Kidney (tissue), 14 donors: ENCODE measurements around the gene ALKAL2. TPM values are rescaled to one million over a fixed set of nuclear protein-coding genes. Genes with fewer than 3 reads are reported as not detected.

Source experiments
- DNase-seq, 5 donors: peaks; one replicate each; pipeline ENCODE4 v3.0.0-alpha.2; 2013 to 2020
- FAIRE-seq: peaks from 2 replicates; lab custom pipeline; 2012; peaks lifted over from hg19 to GRCh38; lab: Jason Lieb, UNC
- H3K27ac ChIP-seq, 2 donors: one replicate each; pipeline ENCODE4 v1.7.0; 2013; ENCODE audit warnings: low read depth in 2 of 2, low read length in 2 of 2, inconsistent platforms in 1 of 2
- H3K27me3 ChIP-seq: one replicate; pipeline ENCODE4 v1.7.1; 2013; ENCODE audit warnings: low read length, inconsistent platforms; ENCODE audit not compliant: control insufficient read depth, insufficient read depth
- H3K36me3 ChIP-seq, 3 donors: one replicate each; pipeline versions ENCODE4 v1.7.0 to v1.7.1; 2013; ENCODE audit warnings: low read length in 3 of 3, control low read depth in 1 of 3, inconsistent platforms in 1 of 3; ENCODE audit not compliant: insufficient read depth in 3 of 3, control insufficient read depth in 2 of 3
- H3K4me1 ChIP-seq, 3 donors: one replicate each; pipeline versions ENCODE4 v1.7.0 to v1.7.1; 2013; ENCODE audit warnings: low read length in 3 of 3, inconsistent platforms in 1 of 3, low read depth in 1 of 3; ENCODE audit not compliant: control insufficient read depth in 2 of 3, insufficient read depth in 2 of 3
- H3K4me3 ChIP-seq, 3 donors: one replicate each; pipeline versions ENCODE4 v1.7.0 to v1.8.1; 2013; ENCODE audit warnings: low read length in 3 of 3, control low read depth in 1 of 3, inconsistent platforms in 1 of 3
- H3K9ac ChIP-seq, 3 donors: one replicate each; pipeline versions ENCODE4 v1.7.0 to v1.7.1; 2013; ENCODE audit warnings: low read length in 3 of 3, control low read depth in 1 of 3, inconsistent platforms in 1 of 3
- H3K9me3 ChIP-seq, 3 donors: one replicate each; pipeline versions ENCODE4 v1.7.0 to v1.7.1; 2013; ENCODE audit warnings: low read length in 3 of 3, control low read depth in 1 of 3, inconsistent platforms in 1 of 3; ENCODE audit not compliant: control insufficient read depth in 2 of 3, insufficient read depth in 1 of 3
- intact Hi-C: fragments of 100-400 bp; cut with DNase I; formaldehyde crosslinking; loops from one replicate; pipeline ENCODE4 v1.11.1; 2022
- polyA plus RNA-seq: library from polyadenylated mRNA; stranded (reverse); fragments of 350-450 nt; fragmentation: Illumina TruSeq; extraction: RNeasy Lipid Tissue Mini Kit (QIAGEN cat#74804); gene quantifications from one replicate; pipeline ENCODE4 v1.2.3, GENCODE V29; 2014; ENCODE audit warnings: low read depth, low replicate concordance; ENCODE audit not compliant: insufficient read depth
- total RNA-seq: library from RNA; stranded (reverse); fragmentation: NEBNext Ultra II Directional; extraction: Animal tissue kit (Norgen Biotek cat#: 25700); gene quantifications from one replicate; pipeline ENCODE4 v1.2.1, GENCODE V29; 2021
- TF ChIP-seq, protein P1 (sequence below): IDR thresholded peaks from 3 replicates; pipeline ENCODE4 v1.5.1; 2012; ENCODE audit warnings: mild to moderate bottlenecking, moderate library complexity, borderline replicate concordance; ENCODE audit not compliant: insufficient read depth; ENCODE audit errors: extremely low read depth
- donor health status: control.
- donor health status: control.
- donor health status: control.
- donor health status: control.
- donor health status: control.
- donor health status: DM: yes; HTN: yes; CAD: no.
- donor health status: Normal renal cell carcinoma (clear cell type).

The ALKAL2 gene
- total and polyA plus RNA-seq, 2 donors from 2014 or later, result 8.0 to 18.2 TPM

DNA sequence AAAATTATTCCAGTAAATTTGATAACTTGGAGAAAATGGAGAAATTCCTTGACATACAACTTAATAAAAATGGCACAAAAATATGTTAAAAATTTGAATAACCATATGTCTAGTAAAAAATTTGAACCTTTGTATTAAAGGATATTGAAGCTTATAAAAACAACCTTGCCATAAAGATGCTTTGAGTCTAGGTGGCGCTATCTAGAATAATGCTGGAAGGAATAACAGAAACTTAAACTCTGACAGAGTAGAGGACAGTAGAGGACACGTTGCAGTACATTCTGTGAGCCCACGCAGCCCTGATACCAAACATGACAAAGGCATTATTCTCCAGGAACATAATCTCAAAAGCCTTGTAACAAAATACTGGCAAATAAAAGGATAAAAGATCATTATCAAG is 44.7 kb upstream of the ALKAL2 start:
- Histone ChIP-seq H3K27ac (no peak overlapping the region), H3K9me3 (peaks cover 0 to 19% (median 3%) of the 10 kb centered on the region in 3 donors), H3K36me3 (no peaks in the 10 kb centered on the region), H3K27me3 (no peaks in the 10 kb centered on the region), H3K4me1 (no peaks in the 10 kb centered on the region), H3K9ac (no peak overlapping the region), H3K4me3 (no peak overlapping the region)
- intact Hi-C loops, result no loop called here
- TF ChIP-seq, protein P1, sequence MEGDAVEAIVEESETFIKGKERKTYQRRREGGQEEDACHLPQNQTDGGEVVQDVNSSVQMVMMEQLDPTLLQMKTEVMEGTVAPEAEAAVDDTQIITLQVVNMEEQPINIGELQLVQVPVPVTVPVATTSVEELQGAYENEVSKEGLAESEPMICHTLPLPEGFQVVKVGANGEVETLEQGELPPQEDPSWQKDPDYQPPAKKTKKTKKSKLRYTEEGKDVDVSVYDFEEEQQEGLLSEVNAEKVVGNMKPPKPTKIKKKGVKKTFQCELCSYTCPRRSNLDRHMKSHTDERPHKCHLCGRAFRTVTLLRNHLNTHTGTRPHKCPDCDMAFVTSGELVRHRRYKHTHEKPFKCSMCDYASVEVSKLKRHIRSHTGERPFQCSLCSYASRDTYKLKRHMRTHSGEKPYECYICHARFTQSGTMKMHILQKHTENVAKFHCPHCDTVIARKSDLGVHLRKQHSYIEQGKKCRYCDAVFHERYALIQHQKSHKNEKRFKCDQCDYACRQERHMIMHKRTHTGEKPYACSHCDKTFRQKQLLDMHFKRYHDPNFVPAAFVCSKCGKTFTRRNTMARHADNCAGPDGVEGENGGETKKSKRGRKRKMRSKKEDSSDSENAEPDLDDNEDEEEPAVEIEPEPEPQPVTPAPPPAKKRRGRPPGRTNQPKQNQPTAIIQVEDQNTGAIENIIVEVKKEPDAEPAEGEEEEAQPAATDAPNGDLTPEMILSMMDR, result no peak
- FAIRE-seq (no peak), DNase-seq (no peak)

DNA sequence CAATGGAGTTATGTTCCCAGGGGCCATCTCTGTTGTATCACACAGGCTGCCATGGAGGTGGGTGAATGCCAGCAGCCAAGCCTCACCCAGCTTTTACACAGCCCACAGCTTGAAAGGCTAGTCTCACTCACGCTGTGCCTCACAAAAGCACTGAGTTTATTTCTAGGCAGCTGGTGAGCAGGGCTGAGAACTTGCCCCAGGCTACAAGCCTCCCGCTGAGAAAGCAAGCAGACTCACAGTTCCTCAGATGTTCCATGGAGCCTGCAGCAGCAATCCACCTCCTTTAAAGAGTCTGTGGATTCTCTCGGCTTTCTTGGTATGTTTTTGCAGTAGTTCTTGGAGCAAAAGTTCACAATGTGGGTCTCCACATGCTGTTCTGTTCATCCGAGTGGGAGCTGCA is 40.9 kb upstream of the ALKAL2 start:
- Histone ChIP-seq H3K4me3 (no peak overlapping the region), H3K4me1 (no peaks in the 10 kb centered on the region), H3K27ac (no peak overlapping the region), H3K9me3 (no peaks in the 10 kb centered on the region), H3K9ac (no peak overlapping the region), H3K36me3 (no peaks in the 10 kb centered on the region), H3K27me3 (no peaks in the 10 kb centered on the region)
- no peak for FAIRE-seq
- TF ChIP-seq, protein P1, result no peak
- no peak for DNase-seq
- intact Hi-C loops, result no loop called here

- DNase-seq (no peak), FAIRE-seq (no peak)
- no peaks in the 10 kb centered on the region for H3K4me1 ChIP-seq
- no peaks in the 10 kb centered on the region for H3K36me3 ChIP-seq
- H3K9ac ChIP-seq, result no peak overlapping the region
- TF ChIP-seq, protein P1, result no peak
- intact Hi-C loops, result no loop called here
- no peaks in the 10 kb centered on the region for H3K27me3 ChIP-seq
- H3K27ac ChIP-seq, result no peak overlapping the region
- no peaks in the 10 kb centered on the region for H3K9me3 ChIP-seq
- H3K4me3 ChIP-seq, result no peak overlapping the region
Observed at GRCh38 chr2:323035-323434, 35.1 kb upstream of the ALKAL2 start.

GRCh38 chr2:322326-322725 is 34.4 kb upstream of the ALKAL2 start:
- DNase-seq, result no peak
- no peaks in the 10 kb centered on the region for H3K4me1 ChIP-seq
- no peak for FAIRE-seq
- H3K4me3 ChIP-seq, result no peak overlapping the region
- H3K9ac ChIP-seq, result no peak overlapping the region
- intact Hi-C loops, result no loop called here
- no peaks in the 10 kb centered on the region for H3K27me3 ChIP-seq
- H3K36me3 ChIP-seq, result no peaks in the 10 kb centered on the region
- no peak overlapping the region for H3K27ac ChIP-seq
- TF ChIP-seq, protein P1, result no peak
- no peaks in the 10 kb centered on the region for H3K9me3 ChIP-seq
